GM12878 (cell line): ENCODE results near the gene BCL2. TPM values are rescaled to one million over a fixed set of nuclear protein-coding genes. Genes with fewer than 3 reads are reported as not detected.
A peak's percentile ranks its signal among the peaks of the same experiment; 100 is the strongest.

ENCODE experiments used
- ATAC-seq: fragments of 200-7000 bp; cut with Tn5 transposase; 3 replicates; pipeline ENCODE4 v1.9.1; 2020; ENCODE audit warnings: mild to moderate bottlenecking, moderate library complexity
- BruUV-seq: library from RNA; stranded (reverse); fragments of 400-500 nt; replicated peaks from 2 replicates; lab custom pipeline; 2021; lab: Mats Ljungman, UMichigan
- CTCF ChIA-PET: fragments of 300-600 bp; sonication (Branson Sonifier 250); formaldehyde crosslinking; extraction: SDS; loops from one replicate; lab custom pipeline; 2021; ENCODE audit warnings: inconsistent platforms; lab: Yijun Ruan, JAX
- POLR2A ChIA-PET: fragments of 350-600 bp; formaldehyde crosslinking; extraction: SDS; loops from one replicate; lab custom pipeline; 2021; ENCODE audit warnings: inconsistent platforms; lab: Charles Lee
- RAD21 ChIA-PET: fragments of 300-600 bp; sonication (Branson Sonifier 250); formaldehyde crosslinking; loops from one replicate; lab custom pipeline; 2023; ENCODE audit warnings: antibody characterized with exemption; ENCODE audit not compliant: unreplicated experiment; lab: Charles Lee
- SMC1A ChIA-PET: fragments of 300-600 bp; sonication (Branson Sonifier 250); formaldehyde crosslinking; loops from one replicate; lab custom pipeline; 2023; ENCODE audit not compliant: unreplicated experiment, uncharacterized antibody; lab: Charles Lee
- DNase-seq: peaks from one replicate; pipeline ENCODE4 v3.0.0-alpha.2; 2011; ENCODE audit warnings: low read depth, low spot score
- FAIRE-seq: peaks from 3 replicates; lab custom pipeline; 2011; peaks lifted over from hg19 to GRCh38; lab: Jason Lieb, UNC
- H2AFZ ChIP-seq: 2 replicates; pipeline ENCODE4 v1.6.0; 2011; ENCODE audit warnings: low read depth, low read length, control low read depth; ENCODE audit not compliant: control insufficient read depth
- H3K27ac ChIP-seq: 2 replicates; pipeline ENCODE4 v1.5.1; 2011; ENCODE audit warnings: control low read depth; ENCODE audit not compliant: control insufficient read depth, insufficient read depth
- H3K27me3 ChIP-seq, 2 experiments: replicated peaks in 1 of 2; 2 replicates each; pipeline versions ENCODE4 v1.6.0 to v1.6.1; 2011; ENCODE audit warnings: low read length in 1 of 2; ENCODE audit not compliant: control insufficient read depth in 2 of 2, insufficient read depth in 2 of 2
- H3K36me3 ChIP-seq, 2 experiments: 2 replicates each; pipeline ENCODE4 v1.5.1; 2011; ENCODE audit warnings: low read length in 1 of 2; ENCODE audit not compliant: control insufficient read depth in 2 of 2, insufficient read depth in 2 of 2
- H3K4me1 ChIP-seq: 2 replicates; pipeline ENCODE4 v1.6.1; 2011; ENCODE audit warnings: mild to moderate bottlenecking, low read length, moderate library complexity, mixed read lengths; ENCODE audit not compliant: control insufficient read depth, insufficient read depth
- H3K4me2 ChIP-seq: 2 replicates; pipeline ENCODE4 v1.6.0; 2011; ENCODE audit warnings: control low read depth; ENCODE audit not compliant: control insufficient read depth, insufficient read depth
- H3K4me3 ChIP-seq: fragments of 200-600 bp; sonication (generic); 2 replicates; pipeline ENCODE4 v1.5.1; 2016
- H3K79me2 ChIP-seq: 2 replicates; pipeline ENCODE4 v1.6.0; 2011; ENCODE audit warnings: low read length; ENCODE audit not compliant: control insufficient read depth, insufficient read depth
- H3K9ac ChIP-seq: 2 replicates; pipeline ENCODE4 v1.8.0; 2011; ENCODE audit warnings: low read length, control low read depth, mixed read lengths; ENCODE audit not compliant: control insufficient read depth, insufficient read depth
- H3K9me3 ChIP-seq: replicated peaks from 3 replicates; pipeline ENCODE4 v1.5.1; 2011; ENCODE audit warnings: mild to moderate bottlenecking, low read length; ENCODE audit not compliant: control insufficient read depth, insufficient read depth
- H4K20me1 ChIP-seq: 2 replicates; pipeline ENCODE4 v1.6.0; 2011; ENCODE audit not compliant: control insufficient read depth, insufficient read depth
- CHD2 ChIP-seq: IDR thresholded peaks from 2 replicates; pipeline ENCODE4 v1.6.1; 2011; ENCODE audit warnings: low read depth, low read length, improper control_type of control experiment, borderline replicate concordance
- CTCF ChIP-seq, 3 experiments: IDR thresholded peaks in 2 of 3; conservative IDR thresholded peaks in 1 of 3; 2 replicates each; pipeline ENCODE4 v1.5.1; 2011; ENCODE audit warnings: low read depth in 3 of 3, low read length in 3 of 3, mild to moderate bottlenecking in 3 of 3, control low read depth in 2 of 3, moderate library complexity in 2 of 3, inconsistent platforms in 1 of 3, mixed read lengths in 1 of 3; ENCODE audit not compliant: control insufficient read depth in 2 of 3, insufficient read depth in 1 of 3; ENCODE audit errors: extremely low read depth in 1 of 3
- EGR1 ChIP-seq, 2 experiments: IDR thresholded peaks; 1 replicate in 1 of 2; 2 replicates in 1 of 2; pipeline ENCODE4 v1.6.1; 2011 to 2012; ENCODE audit warnings: low read depth in 2 of 2, low read length in 2 of 2, borderline replicate concordance in 1 of 2, mild to moderate bottlenecking in 1 of 2, moderate library complexity in 1 of 2
- FOXK2 ChIP-seq: fragments of 450-650 bp; IDR thresholded peaks from 2 replicates; pipeline ENCODE4 v1.6.1; 2017; ENCODE audit warnings: mild to moderate bottlenecking, moderate library complexity
- HDGF ChIP-seq: fragments of 450-650 bp; IDR thresholded peaks from 2 replicates; pipeline ENCODE4 v1.6.1; 2016; ENCODE audit warnings: antibody characterized with exemption
- MYB ChIP-seq: fragments of 150-350 bp; IDR thresholded peaks from 2 replicates; pipeline ENCODE4 v1.6.1; 2014; ENCODE audit warnings: mild to moderate bottlenecking, low read depth, low read length, borderline replicate concordance
- SMC3 ChIP-seq: IDR thresholded peaks from 2 replicates; pipeline ENCODE4 v1.6.1; 2011; ENCODE audit warnings: low read length, improper control_type of control experiment, borderline replicate concordance
- ZNF207 ChIP-seq: fragments of 450-650 bp; IDR thresholded peaks from 2 replicates; pipeline ENCODE4 v1.6.1; 2014; ENCODE audit warnings: antibody characterized with exemption, mild to moderate bottlenecking, borderline replicate concordance
- WGBS: methylation state at CpG from one replicate; pipeline ENCODE4 v1.1.6; 2016; ENCODE audit warnings: low lambda C conversion rate; ENCODE audit not compliant: insufficient replicate concordance, insufficient coverage; ENCODE audit errors: missing lambda C conversion rate; 5-methylcytosine and 5-hydroxymethylcytosine counted together
- in situ Hi-C: fragments of 300-500 bp; cut with MboI; formaldehyde crosslinking; loops from 9 replicates; pipeline ENCODE4 v1.14.3; 2018; ENCODE audit warnings: mixed read lengths
- intact Hi-C: fragments of 100-400 bp; cut with micrococcal nuclease; formaldehyde crosslinking; loops from one replicate; pipeline ENCODE4 v1.14.2; 2022; ENCODE audit not compliant: unreplicated experiment
- polyA plus RNA-seq, 11 experiments: library from polyadenylated mRNA; depleted of rRNA in 4 of 11; unstranded in 6 of 11; stranded (reverse) in 5 of 11; fragments of >200 nt; fragmentation: Nextera tagmentation in 4 of 11; fragmentation: Illumina TruSeq in 1 of 11; extraction: Ambion mirVana in 4 of 11; extraction: Trizol in 1 of 11; gene quantifications; 1 replicate in 1 of 11; 2 replicates in 10 of 11; pipeline versions ENCODE4 v1.2.1 to v1.2.3, GENCODE V29; 2011 to 2016; ENCODE audit warnings: inconsistent platforms in 2 of 11, missing spikeins in 2 of 11, low read depth in 1 of 11
- total RNA-seq, 4 experiments: library from RNA; depleted of rRNA in 3 of 4; stranded (reverse); fragments of >200 nt in 3 of 4; fragmentation: Illumina TruSeq in 1 of 4; extraction: Trizol in 1 of 4; gene quantifications; 2 replicates each; pipeline versions ENCODE4 v1.2.1 to v1.2.3, GENCODE V29; 2013 to 2021
- TF ChIP-seq, protein P1 (sequence below): IDR thresholded peaks from 2 replicates; pipeline ENCODE4 v1.6.1; 2011; ENCODE audit warnings: borderline replicate concordance, low read depth, mild to moderate bottlenecking, moderate library complexity, mixed read lengths, low read length; ENCODE audit not compliant: insufficient read depth; ENCODE audit errors: extremely low read length

Gene BCL2
- total and polyA plus RNA-seq, 10 of the 15 experiments (the other 5 are each of a cell fraction or from before 2014, with no cell fraction given) = 4.1 to 47.8 (median 19.3) TPM

- BruUV-seq = no TSS peak
- intact Hi-C loops = loop anchor here (5.0 kb wide), 1 partner anchor 327 kb away; no protein-coding TSS in a partner anchor
Measured at GRCh38 chr18:63344263-63344662, 24.7 kb upstream of the BCL2 start.

GRCh38 chr18:63342206-63342605 lies 22.6 kb upstream of the BCL2 start:
- H3K9ac ChIP-seq = no peak overlapping the region
- H3K36me3 ChIP-seq = peaks cover 5 to 10% of the 10 kb centered on the region in 2 experiments; a peak in 3 of 4 replicates
- no peaks in the 10 kb centered on the region for H3K4me1 ChIP-seq
- no peaks in the 10 kb centered on the region for H3K9me3 ChIP-seq
- intact Hi-C loops = loop anchor here (1.0 to 5.0 kb wide), 2 partner anchors 97 to 325 kb away; no protein-coding TSS in a partner anchor
- BruUV-seq = no TSS peak
- WGBS = 39% methylated on average over 5 of the region's 5 CpGs
- H3K27ac ChIP-seq = no peak overlapping the region
- RAD21 ChIA-PET = interaction anchor here (0.7 to 4.2 kb wide), 5 partner anchors 97 to 651 kb away, joined by 3 to 31 read pairs (median 4); no protein-coding TSS in a partner anchor
- H3K4me3 ChIP-seq = no peak overlapping the region
- no peak overlapping the region for H3K4me2 ChIP-seq
- FAIRE-seq (no peak), DNase-seq (no peak), ATAC-seq (no peak)
- no peaks in the 10 kb centered on the region for H3K27me3 ChIP-seq
- TF ChIP-seq ZNF207 (no peak), MYB (no peak), SMC3 (peak; percentile 29; the same call in 1 of the 2 replicates), FOXK2 (no peak), CTCF (IDR thresholded peaks at IDR 0.05 in 2 of 3, conservative IDR thresholded peaks at IDR 0.05 in 1 of 3; ENCODE audit: control insufficient read depth in 2 of 3, extremely low read depth in 1 of 3, insufficient read depth in 1 of 3, low read depth in 3 of 3, low read length in 3 of 3) (peak in 1 of 3 experiments; percentile 24; a peak in 2 of 6 replicates)
- TF ChIP-seq, protein P1, sequence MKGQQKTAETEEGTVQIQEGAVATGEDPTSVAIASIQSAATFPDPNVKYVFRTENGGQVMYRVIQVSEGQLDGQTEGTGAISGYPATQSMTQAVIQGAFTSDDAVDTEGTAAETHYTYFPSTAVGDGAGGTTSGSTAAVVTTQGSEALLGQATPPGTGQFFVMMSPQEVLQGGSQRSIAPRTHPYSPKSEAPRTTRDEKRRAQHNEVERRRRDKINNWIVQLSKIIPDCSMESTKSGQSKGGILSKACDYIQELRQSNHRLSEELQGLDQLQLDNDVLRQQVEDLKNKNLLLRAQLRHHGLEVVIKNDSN = no peak
- POLR2A ChIA-PET = no interaction called here
- no peak overlapping the region for H2AFZ ChIP-seq
- CTCF ChIA-PET = interaction anchor here (0.6 to 4.5 kb wide), 7 partner anchors 9 to 1143 kb away, joined by 3 to 49 read pairs (median 4); no protein-coding TSS in a partner anchor
- in situ Hi-C loops = loop anchor here (25.0 kb wide), 1 partner anchor 630 kb away; the partner anchor contains the start of gene PHLPP1
- SMC1A ChIA-PET = interaction anchor here (0.6 to 4.0 kb wide), 3 partner anchors 98 to 877 kb away, joined by 3 to 17 read pairs (median 3); no protein-coding TSS in a partner anchor
- no peaks in the 10 kb centered on the region for H3K79me2 ChIP-seq
- H4K20me1 ChIP-seq = no peaks in the 10 kb centered on the region

More at GRCh38 chr18:63344263-63344662, 24.7 kb upstream of the BCL2 start:
- H2AFZ ChIP-seq = no peak overlapping the region
- ChIA-PET RAD21 (no interaction called here), SMC1A (no interaction called here), CTCF (interaction anchor here (0.7 to 1.0 kb wide), 2 partner anchors 95 to 329 kb away, joined by 3 read pairs; no protein-coding TSS in a partner anchor), POLR2A (no interaction called here)
- no peak overlapping the region for H3K4me3 ChIP-seq
- H3K79me2 ChIP-seq = no peaks in the 10 kb centered on the region
- no peak for ATAC-seq
- no peak overlapping the region for H3K9ac ChIP-seq
- no peaks in the 10 kb centered on the region for H4K20me1 ChIP-seq
- H3K4me1 ChIP-seq = no peaks in the 10 kb centered on the region
- H3K27me3 ChIP-seq = no peaks in the 10 kb centered on the region
- H3K27ac ChIP-seq = no peak overlapping the region
- TF ChIP-seq HDGF (no peak), CHD2 (no peak), EGR1 (IDR thresholded peaks at IDR 0.05; ENCODE audit: borderline replicate concordance in 1 of 2, low read depth in 2 of 2, low read length in 2 of 2) (no peak)
- DNase-seq = no peak
- H3K4me2 ChIP-seq = no peak overlapping the region
- H3K36me3 ChIP-seq = peaks cover 4 to 6% of the 10 kb centered on the region in 2 experiments; a peak in 3 of 4 replicates
- WGBS = 88% methylated on average over 5 of the region's 5 CpGs
- no peaks in the 10 kb centered on the region for H3K9me3 ChIP-seq
- in situ Hi-C loops = loop anchor here (25.0 kb wide), 1 partner anchor 632 kb away; the partner anchor contains the start of gene PHLPP1
- no peak for FAIRE-seq
